GM18517 (cell line): ENCODE data around the gene METTL13.
"Not testable (repeated sequence)": the region's sequence is repeated elsewhere in the genome, so short reads cannot be mapped to it uniquely, and the experiment has no call there.

Experiments used
- ATAC-seq: cut with Tn5 transposase; IDR thresholded peaks from one replicate; pipeline ENCODE4 v1.9.1; 2021; ENCODE audit warnings: mild to moderate bottlenecking, moderate library complexity; ENCODE audit not compliant: unreplicated experiment

Gene METTL13

GRCh38 chr1:171769171-171769570, 12.3 kb upstream of the METTL13 start:
- ATAC-seq, result no peak

GRCh38 chr1:171769754-171770153, 11.7 kb upstream of the METTL13 start:
- no peak for ATAC-seq

GRCh38 chr1:171772312-171772711, 9.1 kb upstream of the METTL13 start:
- no peak for ATAC-seq

- no peak for ATAC-seq
Observed at GRCh38 chr1:171780583-171781175, 781 bp upstream of the METTL13 start.

GRCh38 chr1:171783816-171784530, 2.5 kb downstream of the METTL13 start:
- ATAC-seq, result no peak

GRCh38 chr1:171784784-171785183, 3.3 kb downstream of the METTL13 start:
- ATAC-seq, result no peak

GRCh38 chr1:171785766-171786165, 4.3 kb downstream of the METTL13 start:
- ATAC-seq, result no peak

GRCh38 chr1:171786534-171786933, 5.1 kb downstream of the METTL13 start:
- no peak for ATAC-seq

GRCh38 chr1:171787686-171788480, 6.4 kb downstream of the METTL13 start:
- ATAC-seq, result no peak

GRCh38 chr1:171788696-171789095, 7.2 kb downstream of the METTL13 start:
- no peak for ATAC-seq

- no peak for ATAC-seq
Observed at GRCh38 chr1:171790318-171790717, 8.9 kb downstream of the METTL13 start.

- no peak for ATAC-seq
Observed at GRCh38 chr1:171792656-171793369, 11.4 kb downstream of the METTL13 start.

GRCh38 chr1:171793636-171794035, 12.2 kb downstream of the METTL13 start:
- ATAC-seq, result no peak

GRCh38 chr1:171794085-171794484, 12.6 kb downstream of the METTL13 start:
- no peak for ATAC-seq

GRCh38 chr1:171796592-171796991, 15.1 kb downstream of the METTL13 start:
- ATAC-seq, result no peak

GRCh38 chr1:171798311-171798710, 16.9 kb downstream of the METTL13 start:
- ATAC-seq, result no peak

- no peak for ATAC-seq
Observed at GRCh38 chr1:171798765-171799164, 17.3 kb downstream of the METTL13 start.

- ATAC-seq, result no peak
Observed at GRCh38 chr1:171799166-171799565, 17.7 kb downstream of the METTL13 start.

GRCh38 chr1:171799698-171800097, 18.2 kb downstream of the METTL13 start:
- not testable (repeated sequence) for ATAC-seq

GRCh38 chr1:171800342-171800741, 18.9 kb downstream of the METTL13 start:
- no peak for ATAC-seq

- ATAC-seq, result no peak
Observed at GRCh38 chr1:171800851-171801250, 19.4 kb downstream of the METTL13 start.
